HCT116 (cell line): ENCODE measurements around the gene ANKZF1. TPM values are rescaled to one million over a fixed set of nuclear protein-coding genes. Genes with fewer than 3 reads are reported as not detected.

Experiments
- ATAC-seq: fragments of 200-7000 bp; cut with Tn5 transposase; 2 replicates; pipeline ENCODE4 v1.9.1; 2020; ENCODE audit warnings: mild to moderate bottlenecking, moderate library complexity
- BruUV-seq: library from RNA; stranded (reverse); fragments of 400-500 nt; replicated peaks from 2 replicates; lab custom pipeline; 2021; lab: Mats Ljungman, UMichigan
- CTCF ChIA-PET: fragments of 300-600 bp; sonication (Branson Sonifier 250); formaldehyde crosslinking; loops from one replicate; lab custom pipeline; 2021; ENCODE audit warnings: antibody characterized with exemption; lab: Charles Lee
- POLR2A ChIA-PET: fragments of 300-600, 350-600 bp; sonication (Branson Sonifier 250); formaldehyde crosslinking; loops from one replicate; lab custom pipeline; 2021; ENCODE audit warnings: antibody characterized with exemption; lab: Charles Lee
- RAD21 ChIA-PET, 2 experiments: fragments of 300-600 bp; sonication (Branson Sonifier 250); formaldehyde crosslinking; loops; one replicate each; lab custom pipeline; 2023; ENCODE audit warnings: low total read pairs in 2 of 2; ENCODE audit not compliant: uncharacterized antibody in 2 of 2, unreplicated experiment in 2 of 2, low non-redundant PET in 1 of 2; lab: Charles Lee
- DNase-seq: peaks from one replicate; pipeline ENCODE4 v3.0.0-alpha.2; 2010; ENCODE audit warnings: low read depth, low spot score
- H2AFZ ChIP-seq: fragments of 200-600 bp; shearing (Covaris generic), sonication (generic); 2 replicates; pipeline ENCODE4 v1.6.1; 2017; ENCODE audit warnings: low read depth, mixed run types, mixed read lengths, antibody characterized with exemption, low read length; ENCODE audit not compliant: poor library complexity, severe bottlenecking
- H3K27ac ChIP-seq: 2 replicates; pipeline ENCODE4 v1.5.1; 2012; ENCODE audit warnings: low read depth, low read length
- H3K27me3 ChIP-seq: fragments of 200-600 bp; sonication (generic); 2 replicates; pipeline ENCODE4 v1.6.1; 2016; ENCODE audit warnings: mixed run types, low read length, mixed read lengths; ENCODE audit not compliant: insufficient read depth
- H3K36me3 ChIP-seq, 2 experiments: fragments of 200-500 bp in 1 of 2; fragments of 200-600 bp in 1 of 2; sonication (Bioruptor generic) in 1 of 2; sonication (generic) in 1 of 2; 2 replicates each; pipeline versions ENCODE4 v1.5.1 to v1.6.1; 2014 to 2016; ENCODE audit warnings: low read length in 2 of 2, inconsistent platforms in 1 of 2, mixed read lengths in 1 of 2, mixed run types in 1 of 2; ENCODE audit not compliant: insufficient read depth in 2 of 2, control insufficient read depth in 1 of 2
- H3K4me1 ChIP-seq, 2 experiments: fragments of 200-600 bp in 1 of 2; sonication (generic) in 1 of 2; 2 replicates each; pipeline versions ENCODE4 v1.5.1 to v1.6.1; 2012 to 2017; ENCODE audit warnings: low read length in 2 of 2, inconsistent platforms in 1 of 2, mild to moderate bottlenecking in 1 of 2, mixed read lengths in 1 of 2, mixed run types in 1 of 2, moderate library complexity in 1 of 2; ENCODE audit not compliant: insufficient read depth in 2 of 2, control insufficient read depth in 1 of 2
- H3K4me2 ChIP-seq: fragments of 200-600 bp; sonication (generic); 2 replicates; pipeline ENCODE4 v1.6.1; 2017; ENCODE audit warnings: mixed run types, low read length, mixed read lengths
- H3K4me3 ChIP-seq, 2 experiments: fragments of 200-600 bp in 1 of 2; sonication (generic) in 1 of 2; replicated peaks in 1 of 2; 2 replicates each; pipeline ENCODE4 v1.5.1; 2011 to 2016; ENCODE audit warnings: low read length in 2 of 2, control low read depth in 1 of 2, low read depth in 1 of 2, mild to moderate bottlenecking in 1 of 2, mixed read lengths in 1 of 2, mixed run types in 1 of 2
- H3K79me2 ChIP-seq: fragments of 200-600 bp; sonication (generic); 2 replicates; pipeline ENCODE4 v1.6.1; 2017; ENCODE audit warnings: mild to moderate bottlenecking, mixed run types, low read length, moderate library complexity, mixed read lengths; ENCODE audit not compliant: insufficient read depth
- H3K9ac ChIP-seq: fragments of 200-600 bp; sonication (generic); 2 replicates; pipeline ENCODE4 v1.6.1; 2016; ENCODE audit warnings: low read length, mixed read lengths
- H3K9me2 ChIP-seq: fragments of 200-600 bp; sonication (generic), shearing (Covaris generic); 2 replicates; pipeline ENCODE4 v1.6.1; 2017; ENCODE audit warnings: mixed run types, mild to moderate bottlenecking, moderate library complexity; ENCODE audit not compliant: insufficient read depth
- H3K9me3 ChIP-seq, 2 experiments: fragments of 200-500 bp in 1 of 2; fragments of 200-600 bp in 1 of 2; sonication (Bioruptor generic) in 1 of 2; sonication (generic) in 1 of 2; 2 replicates each; pipeline ENCODE4 v1.6.1; 2014 to 2017; ENCODE audit warnings: low read length in 2 of 2, mixed read lengths in 2 of 2, inconsistent platforms in 1 of 2, low read depth in 1 of 2, mild to moderate bottlenecking in 1 of 2, mixed run types in 1 of 2, moderate library complexity in 1 of 2; ENCODE audit not compliant: control insufficient read depth in 1 of 2, insufficient read depth in 1 of 2
- H4K20me1 ChIP-seq: fragments of 200-600 bp; sonication (generic), shearing (Covaris generic); 2 replicates; pipeline ENCODE4 v1.6.1; 2017; ENCODE audit warnings: mixed run types, mild to moderate bottlenecking, moderate library complexity; ENCODE audit not compliant: insufficient read depth
- EZH2 ChIP-seq: fragments of 200-600 bp; sonication (generic); IDR thresholded peaks from 2 replicates; pipeline ENCODE4 v1.6.1; 2017; ENCODE audit warnings: antibody characterized with exemption, mixed run types
- EZH2phosphoT487 ChIP-seq: fragments of 200-600 bp; IDR thresholded peaks from 2 replicates; pipeline ENCODE4 v1.6.1; 2018; ENCODE audit warnings: antibody characterized with exemption, borderline replicate concordance
- JUND ChIP-seq: IDR thresholded peaks from 2 replicates; pipeline ENCODE4 v1.6.1; 2012
- POLR2A ChIP-seq: IDR thresholded peaks from 2 replicates; pipeline ENCODE4 v1.7.0; 2011; ENCODE audit warnings: borderline replicate concordance; ENCODE audit not compliant: insufficient read depth, insufficient read length; ENCODE audit errors: extremely low read depth
- POLR2AphosphoS5 ChIP-seq: IDR thresholded peaks from 2 replicates; pipeline ENCODE4 v1.6.1; 2011; ENCODE audit warnings: mild to moderate bottlenecking, low read depth, low read length, moderate library complexity
- SP1 ChIP-seq: IDR thresholded peaks from 2 replicates; pipeline ENCODE4 v1.6.1; 2012; ENCODE audit warnings: low read depth
- SRF ChIP-seq: IDR thresholded peaks from 2 replicates; pipeline ENCODE4 v1.6.1; 2012; ENCODE audit warnings: low read depth
- intact Hi-C: fragments of 100-400 bp; cut with micrococcal nuclease; formaldehyde crosslinking; loops from 2 replicates; pipeline ENCODE4 v1.10.0; 2022
- total RNA-seq: library from RNA; stranded (reverse); gene quantifications from one replicate; pipeline ENCODE4 v1.2.1, GENCODE V29; 2021; ENCODE audit not compliant: unreplicated experiment
- TF ChIP-seq, protein P1 (sequence below): IDR thresholded peaks from 2 replicates; pipeline ENCODE4 v1.6.1; 2012
- TF ChIP-seq, protein P2 (sequence below): IDR thresholded peaks from 2 replicates; pipeline ENCODE4 v1.6.1; 2012; ENCODE audit warnings: low read depth
- TF ChIP-seq, protein P3 (sequence below), 3 experiments: fragments of 200-600 bp in 1 of 3; sonication (generic) in 1 of 3; IDR thresholded peaks in 2 of 3; conservative IDR thresholded peaks in 1 of 3; 2 replicates each; pipeline ENCODE4 v1.5.1; 2012 to 2017; ENCODE audit warnings: low read depth in 2 of 3, low read length in 2 of 3, antibody characterized with exemption in 1 of 3, borderline replicate concordance in 1 of 3, control low read depth in 1 of 3, mild to moderate bottlenecking in 1 of 3, mixed read lengths in 1 of 3, mixed run types in 1 of 3, moderate library complexity in 1 of 3; ENCODE audit not compliant: insufficient read depth in 1 of 3
- TF ChIP-seq, protein P4 (sequence below): IDR thresholded peaks from 2 replicates; pipeline ENCODE4 v1.6.1; 2012
- TF ChIP-seq, protein P5 (sequence below): IDR thresholded peaks from 2 replicates; pipeline ENCODE4 v1.6.1; 2011; ENCODE audit warnings: mild to moderate bottlenecking, low read length, moderate library complexity; ENCODE audit not compliant: insufficient replicate concordance; ENCODE audit errors: extremely low read depth

ANKZF1 gene
- total RNA-seq, 1 experiment from 2014 or later: 64.7 TPM

DNA sequence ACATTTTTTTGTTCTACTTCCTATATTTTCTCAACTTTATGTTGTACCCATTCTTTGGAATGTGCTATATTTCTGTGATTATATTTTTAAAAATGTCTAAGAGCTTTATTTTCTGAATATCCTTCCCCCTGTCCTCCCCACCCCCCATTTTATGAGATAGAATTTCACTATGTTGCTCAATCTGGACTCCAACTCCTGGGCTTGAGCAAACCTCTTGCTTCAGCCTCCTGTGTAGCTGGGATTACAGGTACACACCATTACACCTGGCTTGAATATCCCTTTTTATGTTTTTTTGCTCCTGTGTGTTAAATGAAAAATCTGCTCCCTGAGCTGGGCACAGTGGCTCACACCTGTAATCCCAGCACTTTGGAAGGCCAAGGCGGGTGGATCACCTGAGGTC is 32.2 kb upstream of the ANKZF1 start:
- ChIA-PET POLR2A (interaction anchor here (0.7 to 3.2 kb wide), 2 partner anchors 9 to 80 kb away, joined by 3 to 12 read pairs; partner anchors contain the start of gene ZFAND2B), RAD21 (no interaction called here), CTCF (interaction anchor here (1.7 kb wide), 1 partner anchor 9 kb away, joined by 3 read pairs; the partner anchor contains the start of gene ZFAND2B)
- no peaks in the 10 kb centered on the region for H3K36me3 ChIP-seq
- ATAC-seq: no peak
- no peak for DNase-seq
- H3K79me2 ChIP-seq: no peaks in the 10 kb centered on the region
- no peaks in the 10 kb centered on the region for H3K9me2 ChIP-seq
- no peaks in the 10 kb centered on the region for H3K9me3 ChIP-seq
- H3K4me1 ChIP-seq: no peaks in the 10 kb centered on the region
- no TSS peak for BruUV-seq
- H4K20me1 ChIP-seq: no peaks in the 10 kb centered on the region
- H3K9ac ChIP-seq: no peak overlapping the region
- no peak overlapping the region for H2AFZ ChIP-seq
- no peaks in the 10 kb centered on the region for H3K27me3 ChIP-seq
- no peak overlapping the region for H3K27ac ChIP-seq
- intact Hi-C loops: no loop called here
- TF ChIP-seq, protein P1, sequence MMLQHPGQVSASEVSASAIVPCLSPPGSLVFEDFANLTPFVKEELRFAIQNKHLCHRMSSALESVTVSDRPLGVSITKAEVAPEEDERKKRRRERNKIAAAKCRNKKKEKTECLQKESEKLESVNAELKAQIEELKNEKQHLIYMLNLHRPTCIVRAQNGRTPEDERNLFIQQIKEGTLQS: no peak
- TF ChIP-seq POLR2A (no peak), SRF (no peak), POLR2AphosphoS5 (no peak), EZH2 (no peak)
- TF ChIP-seq, protein P2, sequence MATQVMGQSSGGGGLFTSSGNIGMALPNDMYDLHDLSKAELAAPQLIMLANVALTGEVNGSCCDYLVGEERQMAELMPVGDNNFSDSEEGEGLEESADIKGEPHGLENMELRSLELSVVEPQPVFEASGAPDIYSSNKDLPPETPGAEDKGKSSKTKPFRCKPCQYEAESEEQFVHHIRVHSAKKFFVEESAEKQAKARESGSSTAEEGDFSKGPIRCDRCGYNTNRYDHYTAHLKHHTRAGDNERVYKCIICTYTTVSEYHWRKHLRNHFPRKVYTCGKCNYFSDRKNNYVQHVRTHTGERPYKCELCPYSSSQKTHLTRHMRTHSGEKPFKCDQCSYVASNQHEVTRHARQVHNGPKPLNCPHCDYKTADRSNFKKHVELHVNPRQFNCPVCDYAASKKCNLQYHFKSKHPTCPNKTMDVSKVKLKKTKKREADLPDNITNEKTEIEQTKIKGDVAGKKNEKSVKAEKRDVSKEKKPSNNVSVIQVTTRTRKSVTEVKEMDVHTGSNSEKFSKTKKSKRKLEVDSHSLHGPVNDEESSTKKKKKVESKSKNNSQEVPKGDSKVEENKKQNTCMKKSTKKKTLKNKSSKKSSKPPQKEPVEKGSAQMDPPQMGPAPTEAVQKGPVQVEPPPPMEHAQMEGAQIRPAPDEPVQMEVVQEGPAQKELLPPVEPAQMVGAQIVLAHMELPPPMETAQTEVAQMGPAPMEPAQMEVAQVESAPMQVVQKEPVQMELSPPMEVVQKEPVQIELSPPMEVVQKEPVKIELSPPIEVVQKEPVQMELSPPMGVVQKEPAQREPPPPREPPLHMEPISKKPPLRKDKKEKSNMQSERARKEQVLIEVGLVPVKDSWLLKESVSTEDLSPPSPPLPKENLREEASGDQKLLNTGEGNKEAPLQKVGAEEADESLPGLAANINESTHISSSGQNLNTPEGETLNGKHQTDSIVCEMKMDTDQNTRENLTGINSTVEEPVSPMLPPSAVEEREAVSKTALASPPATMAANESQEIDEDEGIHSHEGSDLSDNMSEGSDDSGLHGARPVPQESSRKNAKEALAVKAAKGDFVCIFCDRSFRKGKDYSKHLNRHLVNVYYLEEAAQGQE: no peak
- no peak overlapping the region for H3K4me2 ChIP-seq
- H3K4me3 ChIP-seq: no peak overlapping the region

DNA sequence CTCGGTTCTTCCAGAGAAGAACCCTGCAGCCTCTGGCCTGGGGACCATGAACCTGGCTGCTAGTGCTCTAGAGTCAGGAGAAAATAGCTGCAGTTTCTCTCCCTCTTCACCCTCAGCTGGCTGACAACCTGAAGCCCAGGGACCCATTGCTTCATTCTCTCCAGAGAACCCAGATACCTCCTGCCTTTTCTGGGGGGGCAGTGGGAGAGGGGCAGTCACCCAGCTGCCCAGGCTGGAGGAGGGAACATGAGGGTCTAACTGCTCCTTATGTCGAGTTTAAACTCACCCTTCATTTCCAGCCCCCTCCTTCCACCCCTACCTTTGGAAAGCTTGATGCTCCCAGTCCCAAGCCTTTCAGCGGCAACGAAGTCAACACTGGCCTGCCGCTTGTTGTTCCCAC is 30.6 kb upstream of the ANKZF1 start:
- Histone ChIP-seq H3K79me2 (no peaks in the 10 kb centered on the region), H3K9ac (no peak overlapping the region), H2AFZ (no peak overlapping the region), H3K9me2 (no peaks in the 10 kb centered on the region), H4K20me1 (no peaks in the 10 kb centered on the region), H3K4me3 (no peak overlapping the region), H3K4me2 (no peak overlapping the region), H3K27me3 (no peaks in the 10 kb centered on the region), H3K36me3 (no peaks in the 10 kb centered on the region), H3K27ac (no peak overlapping the region), H3K9me3 (no peaks in the 10 kb centered on the region), H3K4me1 (no peaks in the 10 kb centered on the region)
- ATAC-seq (no peak), DNase-seq (no peak)
- BruUV-seq: no TSS peak
- ChIA-PET RAD21 (no interaction called here), CTCF (no interaction called here), POLR2A (no interaction called here)
- intact Hi-C loops: no loop called here
- TF ChIP-seq, protein P3, sequence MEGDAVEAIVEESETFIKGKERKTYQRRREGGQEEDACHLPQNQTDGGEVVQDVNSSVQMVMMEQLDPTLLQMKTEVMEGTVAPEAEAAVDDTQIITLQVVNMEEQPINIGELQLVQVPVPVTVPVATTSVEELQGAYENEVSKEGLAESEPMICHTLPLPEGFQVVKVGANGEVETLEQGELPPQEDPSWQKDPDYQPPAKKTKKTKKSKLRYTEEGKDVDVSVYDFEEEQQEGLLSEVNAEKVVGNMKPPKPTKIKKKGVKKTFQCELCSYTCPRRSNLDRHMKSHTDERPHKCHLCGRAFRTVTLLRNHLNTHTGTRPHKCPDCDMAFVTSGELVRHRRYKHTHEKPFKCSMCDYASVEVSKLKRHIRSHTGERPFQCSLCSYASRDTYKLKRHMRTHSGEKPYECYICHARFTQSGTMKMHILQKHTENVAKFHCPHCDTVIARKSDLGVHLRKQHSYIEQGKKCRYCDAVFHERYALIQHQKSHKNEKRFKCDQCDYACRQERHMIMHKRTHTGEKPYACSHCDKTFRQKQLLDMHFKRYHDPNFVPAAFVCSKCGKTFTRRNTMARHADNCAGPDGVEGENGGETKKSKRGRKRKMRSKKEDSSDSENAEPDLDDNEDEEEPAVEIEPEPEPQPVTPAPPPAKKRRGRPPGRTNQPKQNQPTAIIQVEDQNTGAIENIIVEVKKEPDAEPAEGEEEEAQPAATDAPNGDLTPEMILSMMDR (IDR thresholded peaks at IDR 0.05 in 2 of 3, conservative IDR thresholded peaks at IDR 0.05 in 1 of 3; ENCODE audit: borderline replicate concordance in 1 of 3, insufficient read depth in 1 of 3, low read depth in 2 of 3, low read length in 2 of 3): no peak
- TF ChIP-seq EZH2phosphoT487 (no peak), JUND (no peak), SP1 (no peak), EZH2 (no peak)
- TF ChIP-seq, protein P4, sequence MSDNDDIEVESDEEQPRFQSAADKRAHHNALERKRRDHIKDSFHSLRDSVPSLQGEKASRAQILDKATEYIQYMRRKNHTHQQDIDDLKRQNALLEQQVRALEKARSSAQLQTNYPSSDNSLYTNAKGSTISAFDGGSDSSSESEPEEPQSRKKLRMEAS: no peak
- TF ChIP-seq, protein P5, sequence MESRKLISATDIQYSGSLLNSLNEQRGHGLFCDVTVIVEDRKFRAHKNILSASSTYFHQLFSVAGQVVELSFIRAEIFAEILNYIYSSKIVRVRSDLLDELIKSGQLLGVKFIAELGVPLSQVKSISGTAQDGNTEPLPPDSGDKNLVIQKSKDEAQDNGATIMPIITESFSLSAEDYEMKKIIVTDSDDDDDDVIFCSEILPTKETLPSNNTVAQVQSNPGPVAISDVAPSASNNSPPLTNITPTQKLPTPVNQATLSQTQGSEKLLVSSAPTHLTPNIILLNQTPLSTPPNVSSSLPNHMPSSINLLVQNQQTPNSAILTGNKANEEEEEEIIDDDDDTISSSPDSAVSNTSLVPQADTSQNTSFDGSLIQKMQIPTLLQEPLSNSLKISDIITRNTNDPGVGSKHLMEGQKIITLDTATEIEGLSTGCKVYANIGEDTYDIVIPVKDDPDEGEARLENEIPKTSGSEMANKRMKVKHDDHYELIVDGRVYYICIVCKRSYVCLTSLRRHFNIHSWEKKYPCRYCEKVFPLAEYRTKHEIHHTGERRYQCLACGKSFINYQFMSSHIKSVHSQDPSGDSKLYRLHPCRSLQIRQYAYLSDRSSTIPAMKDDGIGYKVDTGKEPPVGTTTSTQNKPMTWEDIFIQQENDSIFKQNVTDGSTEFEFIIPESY: no peak
